ENCODE data around the gene ATP5ME. TPM values are rescaled to one million over a fixed set of nuclear protein-coding genes. Genes with fewer than 3 reads are reported as not detected.
"Not testable (repeated sequence)": the region's sequence is repeated elsewhere in the genome, so short reads cannot be mapped to it uniquely, and the experiment has no call there.

The ATP5ME gene
- total RNA-seq, 2 experiments from 2014 or later = 359 to 388 TPM

- Histone ChIP-seq H3K9me2 (ENCODE audit: insufficient read depth, low read length) (no peaks in the 10 kb centered on the region), H3K9me3 (ENCODE audit: low read length) (no peaks in the 10 kb centered on the region), H3K27ac (ENCODE audit: low read depth, low read length, poor library complexity, severe bottlenecking) (no peak overlapping the region), H3K36me3 (ENCODE audit: insufficient read depth, low read length) (peaks cover 38% of the 10 kb centered on the region), H2AFZ (ENCODE audit: low read length) (no peak overlapping the region), H3K4me1 (ENCODE audit: insufficient read depth, low read length, poor library complexity, severe bottlenecking) (peaks cover 28% of the 10 kb centered on the region), H3K4me3 (ENCODE audit: low read depth, low read length, poor library complexity, severe bottlenecking) (no peak overlapping the region), H3K79me2 (ENCODE audit: insufficient read depth, low read depth, low read length) (peaks cover 17% of the 10 kb centered on the region), H4K20me1 (ENCODE audit: insufficient read depth, low read length) (no peaks in the 10 kb centered on the region), H3K4me2 (ENCODE audit: low read length) (no peak overlapping the region)
- TF ChIP-seq EZH2phosphoT487 (IDR thresholded peaks at IDR 0.05; ENCODE audit: borderline replicate concordance, low read depth, low read length) (no peak), CTCF (conservative IDR thresholded peaks at IDR 0.05; ENCODE audit: low read length) (no peak)
- intact Hi-C loops (cut with micrococcal nuclease; ENCODE audit: unreplicated experiment) = loop anchor here (10.0 kb wide), 2 partner anchors 197 to 1043 kb away; partner anchors contain the start of gene SLBP
- CTCF ChIA-PET (ENCODE audit: unreplicated experiment) = no interaction called here
- BruUV-seq (replicated peaks) = no TSS peak
- no peak for DNase-seq (ENCODE audit: low spot score)
- POLR2A ChIA-PET = no interaction called here
These were observed 2.3 kb downstream of the ATP5ME start for GRCh38 chr4:671769-672168.

- H2AFZ ChIP-seq (ENCODE audit: low read length); POLR2A ChIA-PET; DNase-seq (ENCODE audit: low spot score): not testable (repeated sequence)
These were observed 4.1 kb downstream of the ATP5ME start for GRCh38 chr4:669806-670559.

GRCh38 chr4:668219-668618 lies 5.9 kb downstream of the ATP5ME start:
- CTCF ChIA-PET (ENCODE audit: unreplicated experiment); POLR2A ChIA-PET; H3K27ac ChIP-seq (ENCODE audit: low read depth, low read length, poor library complexity, severe bottlenecking); BruUV-seq (replicated peaks); H4K20me1 ChIP-seq (ENCODE audit: insufficient read depth, low read length); intact Hi-C loops (cut with micrococcal nuclease; ENCODE audit: unreplicated experiment); H3K4me2 ChIP-seq (ENCODE audit: low read length); H3K4me3 ChIP-seq (ENCODE audit: low read depth, low read length, poor library complexity, severe bottlenecking); H2AFZ ChIP-seq (ENCODE audit: low read length); H3K9me2 ChIP-seq (ENCODE audit: insufficient read depth, low read length); H3K9me3 ChIP-seq (ENCODE audit: low read length); H3K4me1 ChIP-seq (ENCODE audit: insufficient read depth, low read length, poor library complexity, severe bottlenecking); DNase-seq (ENCODE audit: low spot score): not testable (repeated sequence)
- Histone ChIP-seq H3K79me2 (ENCODE audit: insufficient read depth, low read depth, low read length) (peaks cover 12% of the 10 kb centered on the region), H3K36me3 (ENCODE audit: insufficient read depth, low read length) (peaks cover 32% of the 10 kb centered on the region)

More at GRCh38 chr4:669806-670559, 4.1 kb downstream of the ATP5ME start:
- H3K4me2 ChIP-seq (ENCODE audit: low read length); H3K9me3 ChIP-seq (ENCODE audit: low read length); H3K9me2 ChIP-seq (ENCODE audit: insufficient read depth, low read length); CTCF ChIA-PET (ENCODE audit: unreplicated experiment); H3K27ac ChIP-seq (ENCODE audit: low read depth, low read length, poor library complexity, severe bottlenecking); H4K20me1 ChIP-seq (ENCODE audit: insufficient read depth, low read length); BruUV-seq (replicated peaks); H3K4me3 ChIP-seq (ENCODE audit: low read depth, low read length, poor library complexity, severe bottlenecking): not testable (repeated sequence)
- H3K79me2 ChIP-seq (ENCODE audit: insufficient read depth, low read depth, low read length) = peaks cover 17% of the 10 kb centered on the region
- intact Hi-C loops (cut with micrococcal nuclease; ENCODE audit: unreplicated experiment) = loop anchor here (10.0 kb wide), 2 partner anchors 195 to 1045 kb away; partner anchors contain the start of gene SLBP
- H3K4me1 ChIP-seq (ENCODE audit: insufficient read depth, low read length, poor library complexity, severe bottlenecking) = peaks cover 10% of the 10 kb centered on the region
- H3K36me3 ChIP-seq (ENCODE audit: insufficient read depth, low read length) = peaks cover 38% of the 10 kb centered on the region
